Adrenal gland (tissue), 5 donors: Measurements from ENCODE around the gene AGTPBP1.

Source experiments
- CTCF ChIP-seq, 6 experiments: fragments of 450-650 bp in 4 of 6; fragments of 200-600 bp in 2 of 6; sonication (generic) in 1 of 6; IDR thresholded peaks; 1 replicate in 5 of 6; 2 replicates in 1 of 6; pipeline versions ENCODE4 v1.5.1 to v1.8.0; 2016 to 2021; ENCODE audit warnings: antibody characterized with exemption in 6 of 6, mild to moderate bottlenecking in 2 of 6, moderate library complexity in 1 of 6
- POLR2A ChIP-seq, 2 donors: fragments of 450-650 bp; IDR thresholded peaks; one replicate each; pipeline ENCODE4 v1.6.1; 2017; ENCODE audit warnings: antibody characterized with exemption in 2 of 2, mild to moderate bottlenecking in 2 of 2, moderate library complexity in 1 of 2
- donor health status: DM: no; HTN: no; CAD: no.

DNA sequence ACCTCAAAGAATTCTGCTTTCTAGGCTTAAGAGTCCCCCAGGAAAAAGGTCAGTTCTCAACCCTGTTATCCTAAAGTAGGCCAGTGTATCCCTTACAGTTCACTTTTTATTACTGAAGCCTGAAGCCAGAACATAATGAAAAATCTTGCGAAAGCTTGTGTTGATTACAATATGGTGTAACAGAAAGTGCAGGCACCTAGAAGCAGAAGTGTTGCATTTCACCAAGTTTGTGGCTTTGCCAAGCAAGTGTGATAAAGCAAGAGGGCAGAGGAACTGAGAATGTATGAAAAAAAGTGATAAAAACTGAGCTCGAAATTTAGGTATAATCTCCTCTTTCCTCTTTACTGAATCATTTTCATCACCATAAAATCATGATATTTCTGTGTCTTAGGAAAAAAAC, 26.2 kb downstream of the AGTPBP1 start:
- no peak for TF ChIP-seq POLR2A (IDR thresholded peaks at IDR 0.05)
- no peak for TF ChIP-seq CTCF (IDR thresholded peaks at IDR 0.05)
